GM18870 (cell line): ENCODE data around the gene SND1.

Source experiments
- ATAC-seq: cut with Tn5 transposase; IDR thresholded peaks from one replicate; pipeline ENCODE4 v1.9.1; 2021; ENCODE audit warnings: moderate library complexity; ENCODE audit not compliant: unreplicated experiment

Gene SND1

DNA sequence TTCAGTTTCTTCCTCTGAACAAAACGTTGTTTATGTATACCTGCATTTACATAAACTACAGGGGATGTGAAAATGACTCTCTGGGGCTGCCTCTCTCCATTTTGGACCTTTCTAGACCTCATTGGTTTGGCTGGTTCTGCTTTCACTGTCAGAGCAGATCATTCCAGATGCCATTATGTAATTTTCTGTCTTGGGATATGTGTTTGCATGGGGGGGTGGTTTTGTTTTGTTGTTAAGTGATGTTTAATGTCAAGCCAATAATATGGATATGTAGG is 206.9 kb downstream of the SND1 start:
- ATAC-seq, result no peak

DNA sequence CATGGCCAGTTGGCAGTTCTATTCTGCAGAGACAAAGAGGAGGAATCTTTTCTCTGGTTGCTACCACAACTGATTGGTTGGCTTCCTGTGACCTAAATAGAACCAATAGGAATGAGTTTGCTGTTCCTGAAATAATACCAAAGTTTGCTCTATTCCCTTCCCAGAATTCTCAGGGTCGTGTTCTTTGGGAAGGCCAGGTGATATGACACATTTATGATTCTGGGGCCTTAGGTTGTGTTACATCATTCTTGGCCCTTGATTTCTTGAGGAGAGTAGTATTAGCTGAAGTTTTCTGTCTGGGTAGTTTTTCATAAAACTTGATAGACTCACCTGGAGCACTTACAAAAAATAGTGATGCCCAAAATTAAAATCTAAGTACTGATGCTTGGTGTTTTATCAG is 207.3 kb downstream of the SND1 start:
- ATAC-seq, result no peak

DNA sequence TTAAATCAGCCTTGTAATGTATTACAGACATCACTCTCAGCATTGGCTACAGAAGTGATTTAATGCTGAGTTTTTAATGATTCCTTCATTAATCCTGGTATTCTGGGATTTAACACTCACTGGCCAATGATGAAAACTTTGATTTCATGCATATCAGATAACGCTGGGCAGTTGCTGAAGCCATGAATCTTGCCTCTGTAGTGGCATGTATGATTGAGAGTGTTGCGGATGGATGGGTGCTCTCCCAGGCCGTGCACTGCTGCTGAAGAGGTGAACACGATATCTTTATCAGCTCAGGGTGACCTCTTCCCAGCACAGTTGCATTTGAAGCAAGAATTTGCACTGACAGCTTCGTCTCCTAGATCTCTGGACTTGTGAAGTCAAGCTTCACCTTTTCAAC is 210.5 kb downstream of the SND1 start:
- no peak for ATAC-seq

DNA sequence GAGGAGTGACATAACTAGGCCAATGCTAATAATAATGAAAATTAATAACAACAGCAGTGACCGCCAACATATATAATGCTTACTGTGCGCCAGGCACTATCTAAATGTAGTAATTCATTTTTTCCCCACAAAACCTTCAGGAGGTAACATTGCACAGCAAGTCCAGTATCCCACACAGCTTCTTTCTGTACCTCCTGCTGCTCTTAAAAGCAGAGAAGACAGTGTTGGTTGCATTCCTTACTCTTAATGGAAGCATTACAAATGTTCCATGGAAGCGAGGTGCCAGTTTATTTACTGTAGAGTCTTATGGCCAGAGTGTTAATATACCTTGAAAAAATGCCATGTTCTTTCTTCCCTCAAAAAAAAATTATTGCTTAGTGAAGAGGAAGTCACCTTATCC is 211.1 kb downstream of the SND1 start:
- no peak for ATAC-seq

DNA sequence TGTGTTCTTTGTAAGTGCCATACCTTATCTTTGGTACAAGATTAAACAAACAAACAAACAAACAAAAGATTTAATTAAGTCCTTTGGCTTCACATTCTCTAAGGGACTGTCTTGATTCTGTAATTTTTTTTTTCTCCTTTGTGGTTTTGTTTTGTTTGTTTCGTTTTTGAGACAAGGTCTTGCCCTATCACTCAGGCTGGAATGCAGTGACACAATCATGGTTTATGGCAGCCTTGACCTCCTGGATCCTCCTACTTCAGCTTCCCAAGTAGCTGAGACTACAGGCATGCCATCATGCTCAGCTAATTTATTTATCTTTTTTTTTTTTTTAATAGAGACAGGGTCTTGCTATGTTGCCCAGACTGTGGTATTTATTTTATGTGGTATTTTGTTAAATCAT is 213.5 kb downstream of the SND1 start:
- ATAC-seq, result no peak

DNA sequence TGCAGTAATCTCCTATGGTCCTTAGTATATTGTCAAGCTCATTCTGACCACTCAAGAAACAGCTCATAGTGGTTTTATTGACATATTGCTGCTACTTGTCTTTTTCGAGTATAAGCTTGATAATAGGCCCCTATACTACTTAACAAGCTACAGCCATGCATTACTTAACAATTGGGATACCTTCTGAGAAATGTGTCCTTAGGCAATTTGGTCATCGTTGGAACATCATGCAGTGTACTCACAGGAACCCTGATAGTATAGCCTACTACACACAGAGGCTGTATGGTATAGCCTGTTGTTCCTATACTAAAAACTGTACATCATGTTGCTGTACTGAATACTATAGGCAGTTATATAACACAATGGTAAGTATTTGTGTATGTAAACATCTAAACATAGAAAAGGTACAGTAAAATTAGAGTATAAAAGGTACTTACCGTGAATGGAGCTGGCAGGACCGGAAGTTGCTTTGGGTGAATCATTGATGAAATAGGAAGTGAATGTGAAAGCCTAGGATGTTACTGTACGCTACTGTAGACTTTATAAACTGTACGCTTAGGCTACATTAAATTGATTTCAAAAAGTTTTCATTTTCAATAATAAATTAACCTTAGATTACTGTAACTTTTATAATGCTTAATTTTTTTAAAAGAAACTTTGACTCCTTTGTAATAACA is 218.4 kb downstream of the SND1 start:
- peak; percentile 59 for ATAC-seq

DNA sequence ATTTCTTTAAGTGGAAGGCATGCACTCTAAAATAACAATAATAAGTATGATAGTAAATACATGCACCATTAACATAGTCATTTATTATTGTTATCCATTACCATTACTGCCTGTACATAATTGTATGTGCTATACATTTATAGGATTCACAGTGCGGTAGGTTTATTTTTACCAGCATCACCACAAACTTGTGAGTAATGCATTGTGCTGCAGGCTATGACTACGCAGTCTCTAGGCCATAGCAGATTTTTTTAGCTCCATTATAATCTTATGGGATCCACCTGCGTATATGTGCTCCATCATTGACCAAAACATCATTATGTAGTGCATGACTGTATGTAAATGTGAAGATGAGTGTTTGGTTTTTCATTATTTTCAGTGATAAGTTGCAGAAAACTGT is 219.2 kb downstream of the SND1 start:
- ATAC-seq, result no peak

DNA sequence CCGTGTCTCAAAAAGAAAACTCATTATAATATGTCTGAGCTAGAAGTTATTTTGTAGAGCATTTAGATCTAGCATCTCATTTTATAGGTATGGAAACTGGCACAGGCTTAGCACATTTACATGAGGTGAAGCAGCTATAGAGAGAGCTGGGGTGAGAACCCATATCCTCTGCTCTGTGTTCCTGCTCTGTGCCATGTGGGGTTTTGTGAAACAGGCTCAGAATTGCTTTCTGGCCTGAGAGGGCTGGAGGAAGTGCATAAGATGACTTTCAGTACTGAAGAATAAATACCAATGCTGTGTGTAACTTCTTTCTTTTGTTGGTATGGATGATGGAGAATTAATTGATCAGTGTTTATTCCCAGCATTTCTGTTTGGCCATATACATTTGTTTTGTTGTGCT is 220.1 kb downstream of the SND1 start:
- peak; percentile 44 for ATAC-seq

DNA sequence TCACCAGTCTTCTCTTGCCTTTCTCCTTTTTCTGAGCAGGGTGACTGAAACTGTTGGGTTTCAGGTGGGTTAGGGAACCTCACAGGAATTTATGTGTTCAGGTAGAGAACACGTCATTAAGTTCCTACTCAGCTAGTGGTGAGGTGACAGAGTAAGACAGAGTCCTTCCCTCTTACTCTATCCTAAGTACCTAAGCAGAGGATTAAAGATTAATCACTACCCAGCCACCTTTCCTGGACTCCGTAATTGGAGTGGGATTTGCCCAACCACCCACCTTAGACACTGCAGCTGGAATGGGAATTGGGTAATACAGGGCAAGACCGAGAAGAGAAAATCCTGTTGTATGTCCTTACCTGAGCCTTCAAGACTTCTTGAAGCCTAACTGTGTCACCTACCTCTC is 221.2 kb downstream of the SND1 start:
- ATAC-seq, result no peak

DNA sequence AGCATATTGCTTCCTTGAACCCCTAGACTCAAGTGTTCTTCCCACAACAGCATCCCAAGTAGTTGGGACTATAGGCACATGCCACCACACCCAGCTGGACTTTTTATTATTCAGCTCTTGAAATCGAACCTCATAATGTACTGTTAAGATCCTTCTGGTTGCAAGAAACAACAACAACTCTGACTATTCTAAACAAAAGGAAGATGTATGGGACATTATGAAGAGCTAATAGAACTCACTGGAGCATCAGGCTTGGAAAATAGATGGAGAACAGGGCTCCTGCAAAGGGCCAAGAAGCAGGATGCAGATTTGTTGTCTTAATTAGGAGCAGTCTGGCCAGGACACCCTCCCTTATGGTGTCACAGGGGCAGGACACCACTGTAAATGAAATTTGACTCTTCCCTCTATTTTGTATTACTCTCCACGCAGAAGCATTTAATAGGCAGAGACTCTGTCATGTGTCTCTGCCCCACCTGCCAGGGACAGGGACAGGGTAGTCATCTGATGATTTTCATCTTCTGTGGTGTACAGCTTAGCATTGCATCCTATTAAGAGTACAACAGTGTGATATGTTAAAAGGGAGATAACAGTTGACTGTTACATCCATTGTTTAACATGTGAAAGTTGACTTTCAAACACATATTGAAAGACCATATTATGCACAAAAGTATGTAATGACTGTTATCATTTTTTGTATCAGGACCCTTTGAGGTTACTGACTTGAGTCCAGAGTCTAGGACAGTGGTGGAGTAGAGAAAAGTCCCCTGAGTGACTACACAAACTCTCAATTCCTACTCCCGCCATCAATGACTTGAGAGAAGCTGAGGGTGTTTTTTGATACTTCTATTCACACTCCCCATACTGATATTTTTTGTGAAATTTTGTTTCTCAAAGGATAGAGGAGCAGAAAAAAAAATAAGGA is 222.0 kb downstream of the SND1 start:
- peak; percentile 50 for ATAC-seq

DNA sequence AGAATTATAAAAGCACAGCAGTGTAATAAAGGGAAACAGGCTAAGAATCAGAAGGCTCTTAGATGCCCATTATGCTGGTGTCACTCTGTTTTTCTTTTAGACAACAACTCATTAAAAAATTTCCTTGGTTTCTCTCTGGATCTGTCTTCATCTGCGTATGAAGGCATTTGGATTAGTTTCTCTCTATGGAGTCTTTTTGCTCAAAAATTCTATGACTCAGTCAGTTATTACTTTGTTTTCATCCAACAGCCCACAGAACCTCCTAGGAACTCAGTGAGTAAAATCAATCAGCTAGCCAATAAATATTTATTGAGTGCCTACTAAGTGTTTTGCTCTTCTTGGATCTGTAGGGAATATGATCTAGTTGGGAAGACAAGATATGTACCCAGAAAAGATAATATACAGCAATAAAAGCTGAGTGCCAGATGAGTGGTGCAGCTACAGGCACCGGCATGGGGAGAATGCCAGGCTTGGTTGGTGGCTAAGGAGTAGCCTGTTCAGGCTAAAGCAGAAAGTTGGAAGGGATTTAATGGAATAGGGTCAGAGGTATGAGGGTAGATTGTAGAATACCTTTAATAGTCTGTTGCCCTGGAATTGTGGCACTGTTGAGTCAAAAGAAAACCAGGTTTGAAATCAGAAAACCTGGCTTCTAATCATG is 223.1 kb downstream of the SND1 start:
- ATAC-seq, result no peak

DNA sequence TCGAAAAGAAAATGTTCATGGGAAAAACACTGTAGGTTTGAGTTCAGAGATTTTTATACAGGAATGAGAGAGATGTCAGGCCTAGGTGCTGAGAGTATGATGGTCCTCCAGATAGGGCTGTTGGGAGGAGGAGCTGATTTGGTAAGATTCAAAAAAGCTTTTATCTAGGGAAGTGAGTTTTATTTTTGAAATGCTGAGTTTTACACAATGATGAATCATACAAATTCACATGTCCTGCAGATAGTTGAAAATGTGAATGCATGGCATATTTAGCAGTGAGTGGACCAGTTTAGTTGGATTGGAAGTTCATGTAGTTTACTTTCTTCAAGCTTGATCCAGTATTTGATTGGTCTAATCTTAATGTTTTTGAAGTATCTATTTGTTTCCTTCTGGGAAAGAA is 224.4 kb downstream of the SND1 start:
- no peak for ATAC-seq

DNA sequence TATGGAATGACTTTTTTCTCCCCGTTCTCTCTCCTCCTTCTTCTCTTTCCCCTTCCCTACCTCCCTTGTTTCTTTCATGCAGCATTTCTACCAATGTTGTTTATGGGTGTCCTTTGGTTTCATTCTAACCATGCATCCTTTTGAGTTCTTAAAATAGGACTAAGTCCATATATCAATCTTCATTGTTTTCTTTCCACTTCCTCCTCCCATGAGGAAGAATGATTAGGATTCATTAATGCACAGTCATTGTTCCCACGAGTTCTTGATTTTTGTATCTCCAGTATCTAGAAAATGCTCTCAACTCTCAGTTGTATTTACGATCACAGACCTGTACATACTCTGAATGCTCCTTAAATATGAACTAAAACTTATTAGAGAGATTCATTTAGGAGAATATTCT is 226.0 kb downstream of the SND1 start:
- no peak for ATAC-seq

DNA sequence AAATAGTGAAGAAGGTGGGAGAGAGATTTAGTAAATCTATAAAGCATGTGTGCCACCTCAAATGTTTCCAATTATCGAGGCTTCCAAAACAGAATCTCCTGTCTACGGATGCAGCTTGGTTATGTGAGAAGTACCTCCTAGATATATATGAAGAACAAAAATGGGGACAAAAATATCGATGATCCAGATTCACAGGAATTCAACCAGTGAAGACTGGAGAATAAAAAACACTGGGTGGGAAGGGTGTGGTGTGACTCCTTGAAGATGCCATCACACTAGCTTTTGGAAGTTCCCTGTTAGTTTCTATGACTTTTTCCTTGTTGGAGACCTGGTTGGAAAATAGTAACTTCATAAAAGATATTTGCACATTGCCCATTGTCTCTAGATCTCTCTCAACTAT is 226.8 kb downstream of the SND1 start:
- no peak for ATAC-seq

DNA sequence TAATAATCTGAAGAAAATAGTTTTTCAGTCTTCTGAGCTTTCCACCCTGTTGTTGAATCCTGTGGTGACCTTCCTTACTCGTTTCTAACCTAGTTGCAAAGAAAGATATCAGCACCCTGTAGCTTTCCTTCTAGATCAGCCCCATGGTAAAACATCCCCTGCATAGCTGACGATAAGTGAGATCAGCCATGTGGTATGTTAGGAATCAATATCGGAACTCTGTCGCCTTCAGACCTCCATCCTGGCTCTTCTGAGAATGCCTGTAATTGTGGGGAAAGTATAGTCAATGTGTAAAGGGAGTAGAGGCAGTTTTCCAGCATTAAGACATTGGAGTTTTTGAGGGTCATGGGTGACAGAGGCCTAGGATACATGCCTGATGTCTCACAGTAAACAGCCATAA is 227.4 kb downstream of the SND1 start:
- ATAC-seq, result no peak

DNA sequence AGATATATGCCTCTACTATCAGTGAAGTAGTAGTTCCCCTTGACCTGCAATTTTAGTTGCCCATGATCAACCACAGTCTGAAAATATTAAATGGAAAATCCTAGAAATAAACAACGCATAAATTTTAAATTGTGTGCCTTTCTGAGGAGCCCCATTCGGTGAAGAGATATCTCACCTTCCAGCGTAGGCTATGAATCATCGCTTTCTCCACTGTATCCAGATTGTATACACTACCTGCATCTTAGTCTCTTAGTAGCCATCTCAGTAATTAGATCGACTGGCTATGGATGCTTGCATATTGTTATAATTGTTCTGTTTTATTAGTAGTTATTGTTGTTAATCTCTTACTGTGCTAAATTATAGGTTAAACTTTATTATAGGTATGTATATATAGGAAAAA is 227.9 kb downstream of the SND1 start:
- ATAC-seq, result no peak

DNA sequence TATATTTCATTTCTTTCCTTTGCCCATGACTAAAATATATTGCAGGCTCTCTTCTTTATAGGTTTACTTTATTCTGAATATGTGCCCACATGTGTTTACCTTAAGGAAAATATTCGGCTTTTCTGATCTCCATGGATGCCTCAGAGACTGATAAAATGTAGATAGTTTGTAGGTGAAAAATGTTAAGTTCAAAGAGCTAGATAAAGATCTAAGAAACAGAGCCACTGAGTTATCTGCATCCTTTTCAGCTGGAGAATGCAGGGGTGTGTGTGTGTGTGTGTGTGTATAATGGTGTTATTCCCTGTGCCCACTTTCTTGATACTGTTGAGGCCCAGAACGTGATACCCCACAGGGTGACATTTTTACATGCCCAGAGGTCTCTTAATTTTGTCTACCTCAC is 228.5 kb downstream of the SND1 start:
- no peak for ATAC-seq

DNA sequence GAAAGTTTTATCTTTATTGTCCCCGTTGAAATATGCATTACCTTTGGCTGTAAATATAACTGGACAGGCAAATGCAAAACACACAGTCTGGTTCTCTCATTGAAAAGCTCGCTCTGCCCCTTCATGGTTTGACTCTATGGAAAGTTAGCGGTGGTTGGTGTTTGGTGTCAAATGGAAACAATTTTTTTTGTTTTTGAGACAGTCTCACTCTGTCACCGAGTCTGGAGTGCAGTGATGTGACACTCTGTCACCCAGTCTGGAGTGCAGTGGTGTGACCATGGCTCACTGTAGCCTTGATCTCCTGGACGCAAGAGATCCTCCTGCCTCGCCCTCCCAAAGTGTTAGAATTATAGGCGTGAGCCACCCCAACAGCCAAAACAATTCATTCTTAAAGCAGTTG is 229.6 kb downstream of the SND1 start:
- no peak for ATAC-seq

DNA sequence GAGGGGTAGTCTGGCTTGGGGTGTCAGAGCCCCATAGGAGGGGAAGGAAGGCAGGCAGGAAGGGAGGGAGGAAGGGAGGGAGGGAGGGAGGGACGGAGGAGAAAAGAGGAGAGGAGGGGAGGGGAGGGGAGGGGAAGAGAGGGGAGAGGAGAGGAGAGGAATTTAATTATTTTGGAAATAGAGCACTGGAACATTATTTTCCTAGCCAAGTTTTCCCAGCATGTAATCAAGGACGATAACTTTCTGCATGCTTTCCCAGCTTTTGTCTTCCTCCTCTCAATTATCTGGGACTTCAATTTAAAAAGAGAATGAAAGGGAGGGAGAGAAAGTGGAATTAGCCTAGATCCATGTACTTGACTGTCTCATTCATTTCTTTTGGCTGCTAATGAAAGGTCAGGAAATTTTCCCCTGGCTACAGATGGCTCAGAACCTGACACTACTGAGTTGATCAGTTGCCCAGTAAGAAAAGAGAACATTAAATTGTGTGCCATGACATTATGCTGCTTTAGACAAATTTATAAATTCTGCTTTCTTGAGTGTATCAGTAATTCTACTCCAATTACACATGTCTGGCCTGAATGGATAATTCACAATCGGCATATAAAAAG is 230.4 kb downstream of the SND1 start:
- ATAC-seq, result no peak

DNA sequence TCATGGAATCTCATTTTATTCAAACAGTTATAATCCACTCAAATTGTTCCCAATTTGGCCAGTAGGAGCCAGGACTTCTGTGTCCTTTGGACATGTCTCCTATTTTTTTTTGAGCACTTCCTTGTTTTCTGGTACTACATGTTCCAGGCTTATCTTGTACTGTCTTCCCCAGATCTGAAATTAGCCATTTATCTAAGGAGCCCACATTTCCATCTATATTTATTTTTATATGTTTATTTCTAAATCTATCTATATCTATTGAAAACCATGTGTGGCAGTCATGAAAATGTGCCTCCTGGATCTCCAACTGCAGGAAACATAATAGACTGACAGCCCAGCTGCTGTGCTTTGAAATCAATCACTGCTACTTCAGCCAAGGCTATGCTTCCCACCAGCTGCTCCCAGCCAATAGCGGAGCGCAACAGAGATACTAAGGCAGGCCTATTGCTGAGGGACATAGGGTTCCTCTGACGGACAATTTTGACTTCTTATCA is 232.1 kb downstream of the SND1 start:
- no peak for ATAC-seq

DNA sequence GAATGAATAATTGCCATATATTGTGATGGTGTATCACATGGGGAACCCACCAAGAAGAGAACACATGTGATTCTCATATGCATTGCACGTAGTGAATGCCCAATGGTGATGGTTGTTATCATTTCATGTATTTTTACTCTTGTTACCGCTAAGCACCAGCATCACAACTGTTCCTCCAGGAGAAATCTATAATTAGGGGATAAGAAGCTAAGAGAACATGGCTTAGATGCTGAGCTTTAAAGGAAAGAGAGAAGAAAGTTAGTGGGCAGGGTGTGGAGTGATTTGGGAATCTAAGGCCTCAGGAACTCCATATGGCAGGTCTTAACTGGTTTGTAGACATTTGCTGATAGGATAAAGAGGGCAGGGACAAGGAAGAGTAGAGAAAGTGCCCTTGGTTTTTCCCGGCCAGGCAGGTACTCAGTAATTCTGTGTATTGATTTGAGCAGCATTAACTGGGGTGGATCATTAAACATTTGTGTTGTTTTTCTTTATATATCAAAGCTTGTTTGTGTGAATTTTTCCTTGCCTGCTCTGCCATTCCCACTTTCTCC is 233.3 kb downstream of the SND1 start:
- ATAC-seq, result no peak
